HCT116 (cell line): ENCODE data around the gene MRPL37.

Source experiments
- CTCF ChIP-seq, 3 experiments: fragments of 200-600 bp in 1 of 3; sonication (generic) in 1 of 3; IDR thresholded peaks in 2 of 3; conservative IDR thresholded peaks in 1 of 3; 2 replicates each; pipeline ENCODE4 v1.5.1; 2012 to 2017; ENCODE audit warnings: low read depth in 2 of 3, low read length in 2 of 3, antibody characterized with exemption in 1 of 3, borderline replicate concordance in 1 of 3, control low read depth in 1 of 3, mild to moderate bottlenecking in 1 of 3, mixed read lengths in 1 of 3, mixed run types in 1 of 3, moderate library complexity in 1 of 3; ENCODE audit not compliant: insufficient read depth in 1 of 3
- REST ChIP-seq: IDR thresholded peaks from 2 replicates; pipeline ENCODE4 v1.6.1; 2012; ENCODE audit warnings: low read depth

- TF ChIP-seq CTCF (IDR thresholded peaks at IDR 0.05 in 2 of 3, conservative IDR thresholded peaks at IDR 0.05 in 1 of 3; ENCODE audit: borderline replicate concordance in 1 of 3, insufficient read depth in 1 of 3, low read depth in 2 of 3, low read length in 2 of 3) (no peak), REST (no peak)
These were observed 4.2 kb downstream of the MRPL37 start for GRCh38 chr1:54204199-54204598.
